ENCODE data around the gene PDIA5.

PDIA5 gene

GRCh38 chr3:123066896-123067688 lies at the start of gene PDIA5:
TSS of gene PDIA5 (plus strand) at chr3:123067025. CDS start at chr3:123067165, 140 bp downstream.
- DNase-seq = peak; percentile 93

GRCh38 chr3:123018683-123019082 lies 48.1 kb upstream of the PDIA5 start:
- DNase-seq = no peak

- DNase-seq = no peak
Measured at GRCh38 chr3:123019161-123019560, 47.7 kb upstream of the PDIA5 start.

- no peak for DNase-seq
Measured at GRCh38 chr3:123019591-123019990, 47.2 kb upstream of the PDIA5 start.

GRCh38 chr3:123020709-123021108 lies 46.1 kb upstream of the PDIA5 start:
- no peak for DNase-seq

- no peak for DNase-seq
Measured at GRCh38 chr3:123021388-123021787, 45.4 kb upstream of the PDIA5 start.

GRCh38 chr3:123021996-123022510 lies 44.8 kb upstream of the PDIA5 start:
- DNase-seq = no peak

- no peak for DNase-seq
Measured at GRCh38 chr3:123024056-123024455, 42.8 kb upstream of the PDIA5 start.

- no peak for DNase-seq
Measured at GRCh38 chr3:123025642-123026521, 40.9 kb upstream of the PDIA5 start.

GRCh38 chr3:123026565-123027291 lies 40.1 kb upstream of the PDIA5 start:
- DNase-seq = no peak

- DNase-seq = no peak
Measured at GRCh38 chr3:123027292-123028232, 39.3 kb upstream of the PDIA5 start, which contains the start of gene SEMA5B. TSS of gene SEMA5B (minus strand) at chr3:123027763. CDS start at chr3:122961263, 66,500 bp downstream.

- DNase-seq = peak; percentile 51
Measured at GRCh38 chr3:123028233-123028828, 38.5 kb upstream of the PDIA5 start.

- no peak for DNase-seq
Measured at GRCh38 chr3:123031051-123031450, 35.8 kb upstream of the PDIA5 start.

- DNase-seq = no peak
Measured at GRCh38 chr3:123032057-123032456, 34.8 kb upstream of the PDIA5 start.

- no peak for DNase-seq
Measured at GRCh38 chr3:123034120-123034519, 32.7 kb upstream of the PDIA5 start.

GRCh38 chr3:123034996-123035395 lies 31.8 kb upstream of the PDIA5 start:
- DNase-seq = no peak

- no peak for DNase-seq
Measured at GRCh38 chr3:123036352-123037014, 30.3 kb upstream of the PDIA5 start.

GRCh38 chr3:123037015-123037375 lies 29.8 kb upstream of the PDIA5 start:
- no peak for DNase-seq

GRCh38 chr3:123038751-123039150 lies 28.1 kb upstream of the PDIA5 start:
- no peak for DNase-seq

GRCh38 chr3:123039178-123039577 lies 27.6 kb upstream of the PDIA5 start:
- DNase-seq = no peak

- no peak for DNase-seq
Measured at GRCh38 chr3:123042413-123042812, 24.4 kb upstream of the PDIA5 start.

Measured in activated CD4-positive, alpha-beta T cell treated with anti-CD3 and anti-CD28 coated beads, Interleukin-10, Interleukin-2, amounts not matched to agents 100 ng/mL and 50 ng/mL, durations not matched to agents 16 hours and 8 hours (primary cell).